MM.1S (cell line): ENCODE data around the gene PLPP3.

ENCODE experiments used
- EZH2 ChIP-seq: fragments of 300-600 bp; sonication (generic); optimal IDR thresholded peaks from 2 replicates; pipeline ENCODE3; 2017; ENCODE audit warnings: low read depth, mild to moderate bottlenecking, antibody characterized with exemption, low read length, mixed read lengths
- EZH2phosphoT487 ChIP-seq: fragments of 300-600 bp; sonication (generic); IDR thresholded peaks from 2 replicates; pipeline ENCODE4 v1.6.1; 2018; ENCODE audit warnings: antibody characterized with exemption, low read length
- TF ChIP-seq, protein P1 (sequence below): fragments of 300-600 bp; sonication (generic); IDR thresholded peaks from 2 replicates; pipeline ENCODE4 v1.5.1; 2016; ENCODE audit warnings: antibody characterized with exemption, low read length, mixed read lengths

DNA sequence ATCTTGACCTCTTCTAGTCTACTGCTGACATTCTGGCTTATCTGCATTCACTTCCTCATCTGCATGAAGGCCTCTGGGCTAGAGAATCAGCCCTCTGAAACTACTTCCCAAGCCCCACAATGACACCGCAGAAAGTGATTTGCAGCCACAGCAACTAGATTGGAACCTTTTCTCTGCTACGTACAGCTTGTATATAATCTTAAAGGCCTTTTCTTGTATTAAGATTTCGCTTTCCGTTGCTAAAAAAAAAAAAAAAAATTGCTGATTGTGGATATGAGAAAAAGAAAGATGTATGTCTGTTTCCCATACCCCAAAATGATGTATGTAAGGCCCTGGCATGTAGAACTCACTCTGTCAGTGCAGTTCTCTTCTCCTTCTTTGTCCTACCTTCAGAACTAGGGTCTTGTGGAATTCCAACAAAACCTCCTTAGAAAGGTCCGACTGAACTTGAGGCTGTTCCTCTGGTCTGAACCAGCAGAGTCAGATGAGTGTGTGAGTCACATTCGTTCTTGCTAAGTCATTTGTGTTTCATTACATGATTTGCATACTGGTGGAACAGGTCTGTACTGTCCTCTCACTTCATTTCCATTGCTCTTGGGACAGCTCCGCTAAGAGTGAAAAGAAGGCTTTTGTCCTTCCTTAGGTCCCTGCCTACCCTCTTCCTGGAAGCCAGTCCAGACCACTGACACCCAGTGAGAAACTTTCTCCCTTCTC, 62.7 kb downstream of the PLPP3 start:
- TF ChIP-seq, protein P1, sequence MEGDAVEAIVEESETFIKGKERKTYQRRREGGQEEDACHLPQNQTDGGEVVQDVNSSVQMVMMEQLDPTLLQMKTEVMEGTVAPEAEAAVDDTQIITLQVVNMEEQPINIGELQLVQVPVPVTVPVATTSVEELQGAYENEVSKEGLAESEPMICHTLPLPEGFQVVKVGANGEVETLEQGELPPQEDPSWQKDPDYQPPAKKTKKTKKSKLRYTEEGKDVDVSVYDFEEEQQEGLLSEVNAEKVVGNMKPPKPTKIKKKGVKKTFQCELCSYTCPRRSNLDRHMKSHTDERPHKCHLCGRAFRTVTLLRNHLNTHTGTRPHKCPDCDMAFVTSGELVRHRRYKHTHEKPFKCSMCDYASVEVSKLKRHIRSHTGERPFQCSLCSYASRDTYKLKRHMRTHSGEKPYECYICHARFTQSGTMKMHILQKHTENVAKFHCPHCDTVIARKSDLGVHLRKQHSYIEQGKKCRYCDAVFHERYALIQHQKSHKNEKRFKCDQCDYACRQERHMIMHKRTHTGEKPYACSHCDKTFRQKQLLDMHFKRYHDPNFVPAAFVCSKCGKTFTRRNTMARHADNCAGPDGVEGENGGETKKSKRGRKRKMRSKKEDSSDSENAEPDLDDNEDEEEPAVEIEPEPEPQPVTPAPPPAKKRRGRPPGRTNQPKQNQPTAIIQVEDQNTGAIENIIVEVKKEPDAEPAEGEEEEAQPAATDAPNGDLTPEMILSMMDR: no peak
- TF ChIP-seq EZH2: no peak
- no peak for TF ChIP-seq EZH2phosphoT487
